Measurements from ENCODE around the gene PGR. TPM values are rescaled to one million over a fixed set of nuclear protein-coding genes. Genes with fewer than 3 reads are reported as not detected.

Gene PGR
- total RNA-seq, 1 donor from 2014 or later = 0.18 TPM

- H3K9ac ChIP-seq (ENCODE audit: low read length) = no peak overlapping the region
- no peak overlapping the region for H3K4me2 ChIP-seq (ENCODE audit: low read length)
- H4K20me1 ChIP-seq (ENCODE audit: insufficient read depth, low read length) = no peaks in the 10 kb centered on the region
- no peaks in the 10 kb centered on the region for H3K79me2 ChIP-seq (ENCODE audit: insufficient read depth, low read length)
- Mint-ChIP-seq H3K36me3 (ENCODE audit: low read depth, unreplicated experiment) (no peaks in the 10 kb centered on the region), H3K4me3 (ENCODE audit: unreplicated experiment) (no peak overlapping the region), H3K27ac (ENCODE audit: unreplicated experiment) (no peak overlapping the region), H3K27me3 (ENCODE audit: low read depth, unreplicated experiment) (no peaks in the 10 kb centered on the region), H3K9me3 (ENCODE audit: unreplicated experiment) (no peaks in the 10 kb centered on the region), H3K4me1 (ENCODE audit: low read depth, unreplicated experiment) (peaks cover 11% of the 10 kb centered on the region)
- H3K4me1 ChIP-seq (ENCODE audit: insufficient read depth, low read length) = no peaks in the 10 kb centered on the region
- H3K27ac ChIP-seq (ENCODE audit: low read depth, low read length) = no peak overlapping the region
- H3K4me3 ChIP-seq (ENCODE audit: insufficient read depth, low read depth, low read length) = no peak overlapping the region
- H2AFZ ChIP-seq (ENCODE audit: low read depth, low read length) = no peak overlapping the region
- no peaks in the 10 kb centered on the region for H3K36me3 ChIP-seq (ENCODE audit: insufficient read depth, low read length)
- no peaks in the 10 kb centered on the region for H3K27me3 ChIP-seq (ENCODE audit: insufficient read depth, low read length)
- no peak for TF ChIP-seq EZH2 (IDR thresholded peaks at IDR 0.05; ENCODE audit: insufficient read depth, low read length)
- TF ChIP-seq CTCF (IDR thresholded peaks at IDR 0.05; ENCODE audit: insufficient read depth, low read depth, low read length) = no peak
- H3K9me3 ChIP-seq (ENCODE audit: insufficient read depth, low read depth, low read length) = no peaks in the 10 kb centered on the region
- DNase-seq (ENCODE audit: low read depth) (no peak), FAIRE-seq (no peak)
Measured at GRCh38 chr11:100994966-100995365, 134.6 kb downstream of the PGR start.

GRCh38 chr11:100991541-100991940 lies 138.1 kb downstream of the PGR start:
- Mint-ChIP-seq H3K27ac (ENCODE audit: unreplicated experiment) (no peak overlapping the region), H3K4me3 (ENCODE audit: unreplicated experiment) (no peak overlapping the region), H3K36me3 (ENCODE audit: low read depth, unreplicated experiment) (no peaks in the 10 kb centered on the region), H3K9me3 (ENCODE audit: unreplicated experiment) (no peaks in the 10 kb centered on the region), H3K27me3 (ENCODE audit: low read depth, unreplicated experiment) (no peaks in the 10 kb centered on the region), H3K4me1 (ENCODE audit: low read depth, unreplicated experiment) (peaks cover 7% of the 10 kb centered on the region)
- Histone ChIP-seq H3K36me3 (ENCODE audit: insufficient read depth, low read length) (peaks cover 3% of the 10 kb centered on the region), H3K4me2 (ENCODE audit: low read length) (no peak overlapping the region), H3K79me2 (ENCODE audit: insufficient read depth, low read length) (no peaks in the 10 kb centered on the region), H3K27ac (ENCODE audit: low read depth, low read length) (no peak overlapping the region), H3K9ac (ENCODE audit: low read length) (no peak overlapping the region), H2AFZ (ENCODE audit: low read depth, low read length) (no peak overlapping the region), H3K9me3 (ENCODE audit: insufficient read depth, low read depth, low read length) (no peaks in the 10 kb centered on the region), H3K4me1 (ENCODE audit: insufficient read depth, low read length) (no peaks in the 10 kb centered on the region), H3K27me3 (ENCODE audit: insufficient read depth, low read length) (no peaks in the 10 kb centered on the region), H3K4me3 (ENCODE audit: insufficient read depth, low read depth, low read length) (no peak overlapping the region), H4K20me1 (ENCODE audit: insufficient read depth, low read length) (no peaks in the 10 kb centered on the region)
- DNase-seq (ENCODE audit: low read depth) = peak; percentile 13
- TF ChIP-seq EZH2 (IDR thresholded peaks at IDR 0.05; ENCODE audit: insufficient read depth, low read length) = no peak
- no peak for TF ChIP-seq CTCF (IDR thresholded peaks at IDR 0.05; ENCODE audit: insufficient read depth, low read depth, low read length)
- FAIRE-seq = no peak

- Histone ChIP-seq H3K79me2 (ENCODE audit: insufficient read depth, low read length) (no peaks in the 10 kb centered on the region), H2AFZ (ENCODE audit: low read depth, low read length) (no peak overlapping the region), H3K36me3 (ENCODE audit: insufficient read depth, low read length) (peaks cover 3% of the 10 kb centered on the region), H4K20me1 (ENCODE audit: insufficient read depth, low read length) (no peaks in the 10 kb centered on the region), H3K4me2 (ENCODE audit: low read length) (no peak overlapping the region), H3K27ac (ENCODE audit: low read depth, low read length) (no peak overlapping the region), H3K9ac (ENCODE audit: low read length) (no peak overlapping the region), H3K4me1 (ENCODE audit: insufficient read depth, low read length) (no peaks in the 10 kb centered on the region), H3K27me3 (ENCODE audit: insufficient read depth, low read length) (no peaks in the 10 kb centered on the region), H3K9me3 (ENCODE audit: insufficient read depth, low read depth, low read length) (no peaks in the 10 kb centered on the region), H3K4me3 (ENCODE audit: insufficient read depth, low read depth, low read length) (no peak overlapping the region)
- H3K27ac Mint-ChIP-seq (ENCODE audit: unreplicated experiment) = no peak overlapping the region
- peaks cover 3% of the 10 kb centered on the region for H3K36me3 Mint-ChIP-seq (ENCODE audit: low read depth, unreplicated experiment)
- H3K9me3 Mint-ChIP-seq (ENCODE audit: unreplicated experiment) = no peaks in the 10 kb centered on the region
- no peak for FAIRE-seq
- no peak for TF ChIP-seq CTCF (IDR thresholded peaks at IDR 0.05; ENCODE audit: insufficient read depth, low read depth, low read length)
- TF ChIP-seq EZH2 (IDR thresholded peaks at IDR 0.05; ENCODE audit: insufficient read depth, low read length) = no peak
- H3K27me3 Mint-ChIP-seq (ENCODE audit: low read depth, unreplicated experiment) = no peaks in the 10 kb centered on the region
- no peak for DNase-seq (ENCODE audit: low read depth)
- no peak overlapping the region for H3K4me3 Mint-ChIP-seq (ENCODE audit: unreplicated experiment)
- peaks cover 7% of the 10 kb centered on the region for H3K4me1 Mint-ChIP-seq (ENCODE audit: low read depth, unreplicated experiment)
Measured at GRCh38 chr11:100990931-100991330, 138.7 kb downstream of the PGR start.
